Left cardiac atrium (tissue), 4 donors: ENCODE results near the gene TTC6. TPM values are rescaled to one million over a fixed set of nuclear protein-coding genes. Genes with fewer than 3 reads are reported as not detected.

ENCODE experiments used
- ATAC-seq, 2 donors: fragments of 200-7000 bp; cut with Tn5 transposase; one replicate each; pipeline ENCODE4 v1.9.1; 2020; ENCODE audit warnings: mild to moderate bottlenecking in 2 of 2, moderate library complexity in 2 of 2
- DNase-seq: peaks from one replicate; pipeline ENCODE4 v3.0.0-alpha.2; 2020
- intact Hi-C, 2 donors: fragments of 100-400 bp; cut with DNase I; formaldehyde crosslinking; loops; one replicate each; pipeline versions ENCODE4 v1.14.1 to v1.15.1; 2022 to 2023
- total RNA-seq, 2 donors: library from RNA; stranded (reverse); fragmentation: NEBNext Ultra II Directional; extraction: Animal tissue kit (Norgen Biotek cat#: 25700); gene quantifications; one replicate each; pipeline ENCODE4 v1.2.1, GENCODE V29; 2021
- donor health status: DM: no; HTN: yes; CAD: no.
- donor health status: DM: no; HTN: yes; CAD: no; lungs with severe emphysema.
- donor health status: DM: yes; HTN: yes; CAD: no.
- donor health status: Dilated cardiomyopathy.

Gene TTC6
- total RNA-seq, 2 donors from 2014 or later = not detected

DNA sequence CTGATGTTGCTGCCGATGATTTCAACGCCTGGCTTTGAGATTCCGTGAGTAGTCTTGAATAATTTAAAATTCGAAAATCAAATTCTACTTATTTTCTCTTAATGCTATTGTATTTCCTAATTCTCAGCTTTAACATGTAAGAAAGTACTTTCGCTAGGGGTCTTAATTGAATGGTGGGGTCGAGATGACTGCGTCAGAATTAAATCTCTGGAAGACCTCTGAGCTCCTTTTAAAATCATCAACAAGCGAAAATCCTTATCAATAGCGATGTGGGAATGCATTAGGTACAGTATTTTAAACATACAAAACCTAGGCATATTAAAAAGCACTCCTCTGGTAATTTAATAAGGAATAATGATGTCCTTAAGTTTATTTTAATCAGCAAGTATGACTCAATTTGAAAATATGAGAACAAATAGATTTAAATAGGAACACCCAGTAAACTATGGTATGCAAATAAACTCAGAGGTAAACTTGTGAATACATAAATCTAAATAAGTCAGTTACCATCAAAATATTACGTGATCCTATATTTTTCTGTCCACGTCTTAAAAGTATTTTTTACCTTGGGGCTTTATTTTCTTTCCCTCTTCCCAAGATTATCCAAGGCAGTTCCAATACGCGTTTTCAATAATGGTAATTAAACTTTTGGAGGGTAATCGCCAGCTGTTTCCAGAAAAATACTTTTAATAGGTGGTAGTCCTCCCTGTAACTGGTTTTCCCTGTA is 1.8 kb upstream of the TTC6 start:
- ATAC-seq (no peak), DNase-seq (no peak)
- intact Hi-C loops = loop anchor here in 1 of 2 donors (10.0 kb wide), 1 partner anchor 349 kb away; no protein-coding TSS in a partner anchor

DNA sequence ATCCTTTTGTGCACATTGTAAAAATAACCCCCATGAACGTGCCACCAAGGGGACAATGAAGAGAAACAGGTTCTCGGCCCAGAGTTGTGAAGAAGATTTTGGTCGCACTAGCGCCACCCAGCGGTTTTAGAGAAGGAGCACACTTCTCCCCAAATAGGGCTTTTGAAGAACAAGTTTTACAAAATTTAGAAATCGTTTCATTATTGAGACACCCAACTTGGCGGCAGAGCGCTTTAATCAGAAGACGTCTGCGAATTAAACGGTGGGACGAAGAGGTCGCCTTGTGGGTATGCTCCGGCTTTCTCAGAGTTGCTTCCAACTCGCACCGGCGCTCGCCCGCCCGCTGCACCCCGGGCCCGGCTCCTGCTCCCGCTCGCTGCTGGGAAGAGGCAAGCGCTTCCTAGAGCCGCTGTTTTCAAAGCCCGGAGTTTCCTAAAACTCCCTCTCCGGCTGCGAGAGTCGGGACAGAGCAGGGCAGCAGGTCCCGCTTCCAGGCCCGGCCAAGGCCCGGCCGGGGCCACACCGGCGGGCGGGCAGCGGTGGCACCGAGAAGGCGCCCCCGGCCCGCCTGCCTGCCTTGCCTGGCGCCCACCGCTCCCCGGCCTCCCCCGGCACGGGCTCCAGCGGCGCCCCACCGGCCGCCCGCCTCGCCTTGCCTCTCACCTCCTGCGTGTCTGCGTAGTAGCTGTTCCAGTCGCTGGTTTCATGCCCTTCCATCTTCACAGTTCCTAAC is 1.0 kb upstream of the TTC6 start:
- ATAC-seq (peak in 1 of 2 donors; percentile 24), DNase-seq (peak; percentile 47)
- intact Hi-C loops = loop anchor here in 1 of 2 donors (10.0 kb wide), 1 partner anchor 350 kb away; no protein-coding TSS in a partner anchor

DNA sequence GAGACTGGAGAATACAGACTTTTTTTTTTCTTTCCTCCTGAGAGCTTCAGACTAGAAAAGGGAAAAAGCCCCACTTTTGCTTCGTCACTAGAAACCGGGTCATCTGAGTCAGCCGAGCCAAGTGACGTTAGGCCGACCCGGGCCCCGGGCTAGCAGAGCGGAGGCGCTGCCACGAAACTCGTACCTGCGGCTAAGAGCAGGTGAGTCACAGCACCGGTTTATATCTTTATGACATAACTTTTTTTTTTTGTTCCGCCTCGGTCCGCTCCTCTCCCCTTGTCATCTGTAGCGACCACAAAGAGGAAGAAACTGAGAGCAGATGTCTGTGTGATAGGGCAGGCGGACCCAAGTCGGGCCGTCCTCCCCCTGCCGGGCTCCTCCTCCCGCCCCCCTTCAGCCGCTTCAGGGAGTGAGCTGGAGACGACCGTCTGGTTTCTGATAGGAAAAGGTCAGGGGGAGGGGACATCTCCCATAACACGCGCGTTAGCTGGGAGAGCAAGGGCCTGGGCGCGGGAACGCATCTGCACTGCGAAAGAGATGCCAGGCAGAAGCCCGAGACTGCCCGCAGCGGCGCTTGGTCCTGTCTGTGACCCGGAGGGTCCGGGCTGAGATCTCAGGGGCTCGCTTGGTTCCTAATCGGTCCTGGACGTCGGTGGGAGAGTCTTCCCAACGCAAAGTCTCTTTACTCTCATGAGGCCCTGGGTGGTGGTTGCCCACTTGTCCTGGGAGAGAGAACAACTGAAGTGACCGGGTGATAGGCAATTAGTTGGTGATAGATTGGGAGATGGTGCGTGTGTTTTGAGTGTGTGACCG is 586 bp downstream of the TTC6 start:
- ATAC-seq (peak in 1 of 2 donors; percentile 8), DNase-seq (peak; percentile 14)
- intact Hi-C loops = loop anchor here in 1 of 2 donors (10.0 kb wide), 1 partner anchor 351 kb away; no protein-coding TSS in a partner anchor

DNA sequence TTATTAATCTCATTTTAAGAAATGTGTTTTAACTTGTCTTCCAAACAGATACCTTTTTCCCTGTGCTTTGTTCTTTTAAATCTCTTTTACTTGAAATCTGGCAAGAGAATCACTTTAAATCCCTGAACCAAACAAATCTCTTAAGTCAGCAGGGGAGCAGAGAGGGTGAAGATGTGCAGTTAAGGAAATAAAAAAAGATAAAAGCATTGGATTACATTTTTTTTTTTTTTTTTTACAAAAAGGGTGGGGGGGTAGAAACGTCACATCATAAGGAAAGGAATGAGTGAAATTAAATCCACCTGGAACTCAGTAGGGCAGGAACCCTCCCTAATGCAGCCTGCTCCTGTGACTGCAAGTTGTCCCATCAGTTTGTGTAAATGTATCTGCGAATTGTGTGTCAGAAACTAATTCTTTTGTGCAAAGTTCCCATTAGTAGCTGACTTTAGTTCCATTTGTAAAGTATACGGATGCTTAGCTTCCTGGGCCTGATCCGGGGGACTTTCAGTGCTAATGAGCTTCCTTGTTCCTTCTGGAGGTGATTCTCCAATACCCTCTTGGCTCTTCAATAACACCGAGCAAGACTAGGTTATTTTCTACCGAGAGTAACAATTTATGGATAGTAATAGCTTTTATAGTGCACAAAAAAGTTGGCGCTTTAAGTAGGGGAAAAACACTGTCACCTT is 1.5 kb downstream of the TTC6 start:
- intact Hi-C loops = loop anchor here in 1 of 2 donors (10.0 kb wide), 1 partner anchor 352 kb away; no protein-coding TSS in a partner anchor
- DNase-seq = no peak

DNA sequence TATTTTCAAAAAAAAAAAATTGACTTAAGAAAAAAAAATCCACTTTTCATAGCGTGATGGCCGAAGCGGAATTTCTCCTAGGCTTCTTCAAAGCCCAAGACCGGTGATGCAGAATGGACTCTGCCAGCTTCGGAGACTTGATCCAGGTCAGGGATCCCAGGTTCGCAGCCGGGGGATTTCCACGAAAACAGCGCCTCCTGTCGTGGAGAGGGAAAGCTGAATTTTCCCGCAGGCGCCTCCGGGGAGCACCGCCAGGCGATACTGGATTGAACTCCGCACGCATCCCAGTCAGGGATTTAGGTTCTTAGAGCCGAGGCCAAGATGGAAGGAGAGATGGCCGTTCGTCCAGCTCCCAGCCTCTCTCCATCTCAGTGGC is 2.1 kb downstream of the TTC6 start:
- ATAC-seq (no peak), DNase-seq (no peak)
- intact Hi-C loops = loop anchor here in 1 of 2 donors (10.0 kb wide), 1 partner anchor 353 kb away; no protein-coding TSS in a partner anchor

More for the DNA sequence above, 1.5 kb downstream of the TTC6 start:
- no peak for ATAC-seq

DNA sequence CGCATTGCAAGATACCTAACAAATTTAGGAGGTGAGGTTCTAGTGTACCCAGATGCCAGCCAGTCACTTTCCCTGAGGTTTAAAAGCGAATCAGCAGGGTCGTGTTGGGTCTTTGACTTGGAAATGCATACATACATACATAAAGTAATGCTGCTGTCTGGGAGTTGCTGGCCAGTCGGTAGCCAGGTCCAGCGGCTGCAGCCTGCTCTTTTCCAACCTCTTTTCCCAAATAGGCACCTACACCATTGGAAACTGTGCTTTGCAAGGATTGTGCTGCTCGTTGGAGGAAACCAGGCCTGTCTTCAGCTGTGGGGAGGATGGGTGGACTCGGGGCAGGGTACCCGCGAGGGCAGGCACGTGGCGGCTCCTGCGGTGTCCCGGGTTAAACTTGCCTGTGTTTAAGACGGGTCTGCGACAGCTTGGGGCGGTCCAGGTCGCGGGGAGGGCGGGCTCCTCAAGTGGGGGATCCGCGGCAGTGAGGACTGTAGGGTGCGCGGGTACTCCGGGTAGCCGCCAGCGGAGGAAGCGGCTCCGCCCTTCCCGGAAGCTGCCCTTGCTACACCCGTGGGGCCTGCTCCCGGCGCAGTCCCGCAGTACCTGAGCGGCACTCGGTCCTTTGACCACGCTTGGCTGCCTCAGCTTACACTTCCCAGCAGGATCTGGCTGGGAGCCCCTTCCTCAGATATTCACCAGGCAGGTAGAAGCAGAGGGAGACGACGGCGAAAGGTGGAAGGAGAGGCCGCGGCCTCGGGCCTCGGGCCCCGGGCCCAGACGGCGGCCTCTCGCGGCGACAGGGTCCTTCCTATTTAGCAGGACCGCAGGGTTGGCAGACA is 2.7 kb downstream of the TTC6 start:
- intact Hi-C loops = loop anchor here in 1 of 2 donors (10.0 kb wide), 1 partner anchor 353 kb away; no protein-coding TSS in a partner anchor
- ATAC-seq (peak in 1 of 2 donors; percentile 33), DNase-seq (peak; percentile 20)

DNA sequence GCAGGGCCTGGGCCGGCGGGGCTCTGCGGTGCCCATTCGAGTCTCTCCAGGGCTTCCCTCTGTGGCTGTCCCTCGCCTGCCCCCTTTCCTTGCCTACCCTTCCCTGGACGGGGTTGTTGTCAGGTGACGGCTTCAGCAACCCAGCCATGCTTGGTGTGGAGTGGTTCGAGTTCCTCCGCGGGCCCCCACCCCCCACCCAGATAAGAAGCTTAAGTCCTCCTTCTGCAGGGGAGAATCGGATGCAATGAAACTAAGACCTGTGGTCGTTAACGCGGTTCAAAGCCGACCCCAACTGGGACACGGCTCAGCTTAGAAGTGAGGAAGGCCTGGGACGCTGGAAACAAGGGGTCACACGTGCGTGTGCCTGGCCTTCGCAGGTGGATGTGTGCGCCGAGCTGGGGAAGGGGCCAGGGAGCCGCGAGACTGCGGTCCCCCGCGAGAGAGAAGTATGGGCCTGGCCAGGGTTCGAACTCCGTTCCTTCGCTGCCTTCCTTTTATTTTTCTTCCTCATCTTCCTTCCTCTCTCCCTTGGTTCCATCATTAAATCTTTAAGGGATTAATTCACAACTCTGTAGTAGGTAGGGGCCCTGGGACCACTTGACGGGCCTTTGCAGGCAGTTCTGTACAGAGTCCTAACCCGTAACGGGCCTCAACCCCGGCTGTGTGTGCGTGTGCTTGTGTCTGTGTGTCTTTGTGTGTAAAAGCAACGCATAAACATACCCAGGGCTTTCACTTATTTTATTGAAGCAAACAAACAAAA is 3.5 kb downstream of the TTC6 start:
- intact Hi-C loops = loop anchor here in 1 of 2 donors (10.0 kb wide), 1 partner anchor 354 kb away; no protein-coding TSS in a partner anchor
- DNase-seq (no peak), ATAC-seq (no peak)

DNA sequence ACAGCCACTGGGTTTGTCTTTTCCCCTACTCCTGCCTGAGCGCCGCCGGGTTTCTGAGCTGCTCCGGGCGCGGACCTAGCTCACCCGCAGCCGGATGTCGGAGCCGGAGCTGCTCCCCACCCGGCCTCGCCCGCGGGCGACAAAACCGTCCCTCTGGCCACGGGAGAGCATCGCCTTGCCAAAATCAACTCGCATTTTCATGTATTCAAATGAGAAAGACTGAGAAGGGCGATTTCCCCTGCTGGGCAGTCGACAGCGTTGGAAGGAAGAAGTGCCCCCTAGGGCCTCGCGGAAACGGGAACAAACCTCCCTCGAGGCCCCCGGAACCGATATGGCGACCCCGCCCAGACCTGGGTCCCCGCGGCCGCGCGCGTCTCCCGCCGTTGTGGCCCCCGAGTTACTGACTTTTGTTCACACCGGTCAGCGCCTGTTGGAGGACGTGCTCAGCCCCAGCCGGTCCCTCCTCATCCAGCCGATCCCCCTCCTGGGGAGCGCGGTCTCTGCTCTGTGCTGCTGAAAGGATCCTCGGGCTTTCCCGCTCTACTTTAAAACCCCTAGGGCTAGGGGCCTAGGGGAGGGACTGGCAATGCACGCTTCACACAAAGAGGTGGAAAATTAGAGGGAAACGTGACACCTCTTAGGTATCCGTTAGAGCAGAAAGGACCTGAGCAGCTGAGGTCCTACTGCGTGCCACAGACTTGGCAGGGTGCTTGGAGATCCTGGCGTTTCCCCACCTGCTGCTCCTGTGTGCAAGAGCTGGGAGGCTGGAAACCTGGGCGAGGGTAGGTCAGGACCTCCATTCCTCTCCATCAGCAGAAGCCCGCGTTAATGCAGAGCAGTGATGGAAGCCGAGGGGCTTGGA is 4.3 kb downstream of the TTC6 start:
- DNase-seq = no peak
- intact Hi-C loops = loop anchor here in 1 of 2 donors (10.0 kb wide), 1 partner anchor 355 kb away; no protein-coding TSS in a partner anchor
- ATAC-seq = no peak

DNA sequence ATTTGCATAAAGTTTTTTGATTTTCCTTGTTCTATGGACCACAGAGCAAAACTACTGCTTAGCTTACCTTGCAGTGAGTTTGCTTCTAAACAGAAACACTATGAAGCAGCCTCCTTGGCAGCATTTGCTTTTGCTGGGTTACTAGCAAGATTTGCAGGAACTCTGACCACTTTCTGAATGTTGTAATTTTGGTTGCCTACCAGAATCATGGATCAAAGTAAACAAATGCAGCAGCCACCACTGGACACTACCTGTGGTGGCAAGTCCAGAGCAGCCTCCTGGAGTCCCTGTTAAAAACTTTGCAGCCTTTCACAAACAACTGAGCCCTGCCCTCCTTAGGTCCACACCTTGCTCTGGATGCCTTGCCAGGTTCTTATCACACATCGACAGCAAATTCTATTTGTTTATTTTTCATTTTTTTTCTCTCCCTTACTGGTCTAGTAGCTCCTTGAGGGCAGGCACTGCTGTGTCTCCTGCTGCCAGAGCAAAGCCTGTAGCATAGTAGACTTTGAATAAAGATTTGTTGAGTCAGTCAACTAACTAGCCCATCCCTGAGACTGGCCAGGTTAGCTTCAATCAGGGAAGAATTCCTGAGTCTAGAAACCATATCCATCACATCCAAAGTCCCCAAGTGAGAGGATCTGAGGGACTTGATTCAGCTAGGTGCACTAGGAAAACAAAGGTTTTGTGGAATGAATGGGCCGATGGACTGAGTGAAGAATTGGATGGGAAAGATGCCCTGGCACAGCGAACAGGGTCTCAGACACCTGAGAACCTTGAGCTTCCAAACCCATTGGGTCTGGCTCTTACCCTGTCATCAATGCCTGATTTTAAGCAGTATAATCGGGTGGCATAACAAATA is 5.7 kb downstream of the TTC6 start:
- intact Hi-C loops = no loop called here
- ATAC-seq (no peak), DNase-seq (no peak)

DNA sequence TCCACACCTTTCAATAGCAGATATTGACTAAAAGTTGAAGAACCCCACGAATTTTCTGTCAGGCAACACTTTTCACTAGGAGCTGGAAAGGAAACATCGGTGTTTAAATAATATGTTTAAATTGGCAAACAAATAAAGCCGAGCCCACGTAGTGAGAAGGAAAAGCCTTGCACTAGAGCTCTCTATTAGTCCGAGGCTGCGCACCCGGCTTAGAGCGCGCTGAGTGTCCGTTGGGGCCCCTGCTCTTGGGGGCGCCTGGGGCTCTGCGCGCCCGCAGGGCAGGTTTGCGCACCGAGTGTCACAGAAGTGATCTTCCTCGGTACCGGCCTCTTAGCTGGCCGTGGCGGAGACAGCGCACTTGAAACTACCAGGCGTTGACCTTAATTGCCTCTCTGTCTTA is 6.4 kb downstream of the TTC6 start:
- intact Hi-C loops = no loop called here
- DNase-seq = no peak

DNA sequence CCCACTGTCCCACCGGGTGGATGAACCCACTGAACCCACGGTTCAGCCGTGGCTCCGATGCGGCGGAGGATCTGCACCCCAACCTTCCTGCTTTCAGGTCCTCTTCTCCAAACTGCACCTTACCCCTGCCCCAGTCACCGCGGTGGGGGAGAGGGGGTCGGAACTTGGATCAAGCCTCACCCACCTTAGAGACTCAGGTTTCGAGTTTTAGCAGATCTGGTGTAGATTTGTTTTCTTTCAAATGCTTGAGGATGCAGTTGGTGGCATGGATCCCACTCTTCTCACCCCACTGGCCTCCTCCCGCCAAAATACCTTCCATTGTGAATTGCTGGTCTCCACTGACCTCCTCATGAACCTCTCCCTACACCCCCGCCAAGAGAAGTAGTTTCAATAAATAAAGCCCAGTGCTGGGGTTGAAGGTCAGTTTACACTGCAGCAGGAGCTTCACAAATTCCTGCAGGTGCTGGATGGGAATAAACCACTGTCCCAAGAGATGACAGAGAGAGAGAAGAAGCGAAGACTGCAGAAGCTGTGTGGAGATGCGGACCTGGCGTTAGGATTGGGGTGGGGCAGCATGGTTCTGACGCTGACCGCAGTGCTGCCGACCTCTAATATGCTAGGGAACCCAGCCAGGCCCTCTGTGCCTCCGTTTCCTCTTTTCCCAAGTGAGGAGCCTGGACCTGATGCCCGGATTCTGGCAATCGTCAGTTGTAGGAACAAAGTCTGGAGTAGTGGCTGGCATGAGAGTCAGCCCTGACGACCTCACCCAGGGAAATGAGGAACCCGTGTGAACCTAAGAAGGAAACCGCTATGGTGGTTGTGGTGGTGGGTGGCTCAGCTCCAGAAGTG is 7.4 kb downstream of the TTC6 start:
- no peak for ATAC-seq
- intact Hi-C loops = no loop called here
- DNase-seq = no peak

More for the DNA sequence above, 6.4 kb downstream of the TTC6 start:
- ATAC-seq = no peak

DNA sequence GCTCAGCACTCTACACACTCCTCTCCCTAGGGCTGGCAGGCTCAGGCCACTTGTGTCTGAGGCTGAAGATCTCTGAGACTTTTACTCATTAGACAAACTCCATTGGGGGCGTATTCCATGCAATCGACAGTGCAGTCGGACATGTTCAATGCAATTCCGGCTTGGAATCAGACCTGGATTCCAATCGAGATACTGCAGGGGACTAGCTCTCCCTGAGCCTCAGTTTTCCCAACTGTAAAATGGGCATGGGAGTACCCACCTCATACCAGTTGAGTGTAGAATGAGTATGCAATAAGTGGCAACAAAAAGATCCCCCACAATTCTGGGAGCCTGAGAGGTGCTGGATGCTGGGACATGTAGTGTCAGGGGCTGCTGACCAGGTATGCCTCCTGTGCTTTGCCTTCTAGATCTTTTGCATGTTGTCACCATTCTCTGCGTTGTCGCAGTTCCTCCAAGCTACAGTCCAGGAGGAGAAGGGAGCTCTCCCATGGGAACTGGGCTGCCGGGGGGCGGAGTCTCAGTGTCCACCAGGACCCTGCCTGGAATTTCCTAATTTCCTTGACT is 8.3 kb downstream of the TTC6 start:
- ATAC-seq (no peak), DNase-seq (no peak)
- intact Hi-C loops = no loop called here

DNA sequence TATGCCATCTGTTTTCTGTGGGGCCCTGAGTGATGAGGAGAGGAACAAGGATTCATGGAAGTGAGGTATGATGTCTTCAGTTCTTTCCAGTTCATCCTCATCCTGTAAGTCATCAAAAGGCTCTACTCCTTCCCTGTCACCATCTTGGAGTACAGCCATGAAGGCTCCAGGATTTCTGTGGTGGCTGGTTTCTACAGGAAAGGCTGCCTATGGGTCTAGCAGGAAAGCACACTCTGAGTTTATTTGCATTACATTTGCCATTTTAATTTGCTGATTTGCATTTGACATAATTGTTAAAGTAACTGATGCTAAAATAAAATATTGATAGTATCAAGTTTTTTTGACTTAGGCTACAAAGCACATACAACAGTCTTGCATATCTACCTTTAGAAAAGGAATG is 11.2 kb downstream of the TTC6 start:
- intact Hi-C loops = no loop called here
- no peak for ATAC-seq
- DNase-seq = no peak

DNA sequence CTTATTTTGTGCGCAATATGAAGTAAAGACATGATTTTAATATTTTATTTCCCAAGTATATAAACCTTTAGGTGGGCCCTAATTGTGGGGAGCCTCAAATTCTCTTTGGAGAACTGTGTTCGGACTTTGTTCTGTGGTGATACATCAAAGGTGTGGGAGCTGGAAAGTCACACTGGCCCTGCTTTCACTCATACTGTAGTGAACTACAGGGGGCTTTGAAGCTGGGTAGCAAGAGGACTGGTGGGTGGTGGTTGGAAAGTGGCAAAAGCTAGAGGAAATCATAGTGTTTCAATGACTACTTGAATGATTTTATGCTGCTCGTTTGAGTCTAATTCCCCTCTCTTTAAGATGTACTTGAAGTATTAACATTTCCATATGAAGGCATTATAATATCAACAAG is 13.2 kb downstream of the TTC6 start:
- no peak for ATAC-seq
- intact Hi-C loops = no loop called here
- DNase-seq = no peak
